Measurements from ENCODE around the gene PSAT1. TPM values are rescaled to one million over a fixed set of nuclear protein-coding genes. Genes with fewer than 3 reads are reported as not detected.

PSAT1 gene
- total RNA-seq, 2 donors from 2014 or later, result 21.8 to 49.3 TPM

GRCh38 chr9:78261403-78262001 lies 35.4 kb upstream of the PSAT1 start:
- H3K36me3 ChIP-seq (replicated peaks in 1 of 2; ENCODE audit: insufficient read depth in 1 of 2, low read depth in 2 of 2), result no peaks in the 10 kb centered on the region
- ATAC-seq, result peak; percentile 50
- no peaks in the 10 kb centered on the region for H3K27me3 ChIP-seq
- intact Hi-C loops (cut with DNase I), result loop anchor here (10.0 kb wide), 1 partner anchor 103 kb away; no protein-coding TSS in a partner anchor
- DNase-seq, result no peak
- H3K27ac ChIP-seq, result no peak overlapping the region
- H3K9me3 ChIP-seq, result no peaks in the 10 kb centered on the region
- H3K4me3 ChIP-seq, result no peak overlapping the region
- TF ChIP-seq, protein P1, sequence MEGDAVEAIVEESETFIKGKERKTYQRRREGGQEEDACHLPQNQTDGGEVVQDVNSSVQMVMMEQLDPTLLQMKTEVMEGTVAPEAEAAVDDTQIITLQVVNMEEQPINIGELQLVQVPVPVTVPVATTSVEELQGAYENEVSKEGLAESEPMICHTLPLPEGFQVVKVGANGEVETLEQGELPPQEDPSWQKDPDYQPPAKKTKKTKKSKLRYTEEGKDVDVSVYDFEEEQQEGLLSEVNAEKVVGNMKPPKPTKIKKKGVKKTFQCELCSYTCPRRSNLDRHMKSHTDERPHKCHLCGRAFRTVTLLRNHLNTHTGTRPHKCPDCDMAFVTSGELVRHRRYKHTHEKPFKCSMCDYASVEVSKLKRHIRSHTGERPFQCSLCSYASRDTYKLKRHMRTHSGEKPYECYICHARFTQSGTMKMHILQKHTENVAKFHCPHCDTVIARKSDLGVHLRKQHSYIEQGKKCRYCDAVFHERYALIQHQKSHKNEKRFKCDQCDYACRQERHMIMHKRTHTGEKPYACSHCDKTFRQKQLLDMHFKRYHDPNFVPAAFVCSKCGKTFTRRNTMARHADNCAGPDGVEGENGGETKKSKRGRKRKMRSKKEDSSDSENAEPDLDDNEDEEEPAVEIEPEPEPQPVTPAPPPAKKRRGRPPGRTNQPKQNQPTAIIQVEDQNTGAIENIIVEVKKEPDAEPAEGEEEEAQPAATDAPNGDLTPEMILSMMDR (IDR thresholded peaks at IDR 0.05), result peak; percentile 20 to 74 (median 66)
- no peak for TF ChIP-seq POLR2A (IDR thresholded peaks at IDR 0.05)
- WGBS, 2 donors, result 16 to 31% methylated on average over 2 of the region's 2 CpGs
- peaks cover 17% of the 10 kb centered on the region for H3K4me1 ChIP-seq

GRCh38 chr9:78262655-78263054 lies 34.3 kb upstream of the PSAT1 start:
- no peaks in the 10 kb centered on the region for H3K36me3 ChIP-seq (replicated peaks in 1 of 2; ENCODE audit: insufficient read depth in 1 of 2, low read depth in 2 of 2)
- 31 to 45% methylated on average over 2 of the region's 2 CpGs for WGBS, 2 donors
- no peak for DNase-seq
- intact Hi-C loops (cut with DNase I), result loop anchor here (10.0 kb wide), 1 partner anchor 102 kb away; no protein-coding TSS in a partner anchor
- no peaks in the 10 kb centered on the region for H3K27me3 ChIP-seq
- H3K4me1 ChIP-seq, result peaks cover 17% of the 10 kb centered on the region
- peak overlapping the region in 1 of 4 donors; percentile 24 for H3K27ac ChIP-seq
- no peak overlapping the region for H3K4me3 ChIP-seq
- TF ChIP-seq, protein P1 (IDR thresholded peaks at IDR 0.05), result no peak
- TF ChIP-seq POLR2A (IDR thresholded peaks at IDR 0.05), result no peak
- ATAC-seq, result peak; percentile 72
- no peaks in the 10 kb centered on the region for H3K9me3 ChIP-seq

GRCh38 chr9:78267889-78268288 lies 29.0 kb upstream of the PSAT1 start:
- DNase-seq (no peak), ATAC-seq (no peak)
- Histone ChIP-seq H3K4me3 (no peak overlapping the region), H3K27me3 (no peaks in the 10 kb centered on the region), H3K27ac (no peak overlapping the region), H3K4me1 (peaks cover 4% of the 10 kb centered on the region), H3K36me3 (replicated peaks in 1 of 2; ENCODE audit: insufficient read depth in 1 of 2, low read depth in 2 of 2) (no peaks in the 10 kb centered on the region), H3K9me3 (no peaks in the 10 kb centered on the region)
- TF ChIP-seq, protein P1 (IDR thresholded peaks at IDR 0.05), result no peak
- TF ChIP-seq POLR2A (IDR thresholded peaks at IDR 0.05), result no peak
- 93 to 97% methylated on average over 4 of the region's 4 CpGs for WGBS, 2 donors
- intact Hi-C loops (cut with DNase I), result loop anchor here (10.0 kb wide), 1 partner anchor 97 kb away; no protein-coding TSS in a partner anchor

- Histone ChIP-seq H3K27ac (no peak overlapping the region), H3K4me3 (no peak overlapping the region), H3K4me1 (no peaks in the 10 kb centered on the region), H3K9me3 (no peaks in the 10 kb centered on the region), H3K36me3 (replicated peaks in 1 of 2; ENCODE audit: insufficient read depth in 1 of 2, low read depth in 2 of 2) (no peaks in the 10 kb centered on the region), H3K27me3 (no peaks in the 10 kb centered on the region)
- TF ChIP-seq, protein P1 (IDR thresholded peaks at IDR 0.05), result no peak
- TF ChIP-seq POLR2A (IDR thresholded peaks at IDR 0.05), result no peak
- intact Hi-C loops (cut with DNase I), result loop anchor here (10.0 kb wide), 1 partner anchor 95 kb away; no protein-coding TSS in a partner anchor
- no peak for ATAC-seq
- DNase-seq, result no peak
Observed at GRCh38 chr9:78269784-78270183, 27.1 kb upstream of the PSAT1 start.

DNA sequence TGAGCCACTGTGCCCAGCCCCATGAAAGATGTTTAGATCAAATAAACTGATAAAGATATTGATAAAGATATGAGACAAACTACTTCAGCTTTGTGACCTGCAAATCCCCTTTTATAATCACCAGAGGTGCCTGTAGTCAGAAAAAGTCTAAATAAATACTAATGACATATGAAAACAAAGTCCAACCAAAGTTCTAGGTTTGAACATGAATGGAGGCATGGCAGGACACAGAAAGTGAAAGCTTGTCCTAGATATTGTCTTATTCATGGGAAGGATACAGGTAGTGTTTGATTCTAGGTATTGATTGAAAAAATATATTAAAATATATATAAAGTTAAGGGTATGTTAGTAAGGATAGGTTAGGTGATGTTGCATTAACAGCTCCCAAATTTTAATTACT lies 24.6 kb upstream of the PSAT1 start:
- TF ChIP-seq POLR2A (IDR thresholded peaks at IDR 0.05), result no peak
- TF ChIP-seq, protein P1 (IDR thresholded peaks at IDR 0.05), result no peak
- intact Hi-C loops (cut with DNase I), result no loop called here
- ATAC-seq, result no peak
- Histone ChIP-seq H3K9me3 (no peaks in the 10 kb centered on the region), H3K4me3 (no peak overlapping the region), H3K27ac (no peak overlapping the region), H3K4me1 (peaks cover 3% of the 10 kb centered on the region), H3K27me3 (no peaks in the 10 kb centered on the region), H3K36me3 (replicated peaks in 1 of 2; ENCODE audit: insufficient read depth in 1 of 2, low read depth in 2 of 2) (no peaks in the 10 kb centered on the region)
- no peak for DNase-seq
